Neural progenitor cell (in vitro differentiated cells): ENCODE measurements around the gene SNAI3. TPM values are rescaled to one million over a fixed set of nuclear protein-coding genes. Genes with fewer than 3 reads are reported as not detected.

Experiments used
- DNase-seq: peaks from one replicate; pipeline ENCODE4 v3.0.0-alpha.2; 2016; ENCODE audit warnings: low spot score
- H2AFZ ChIP-seq: fragments of 200-600 bp; sonication (generic); replicated peaks from 2 replicates; pipeline ENCODE4 v1.6.1; 2016; ENCODE audit warnings: antibody characterized with exemption
- H3F3A ChIP-seq: fragments of 200-600 bp; sonication (generic); 2 replicates; pipeline ENCODE4 v1.6.1; 2016; ENCODE audit warnings: antibody characterized with exemption, low read depth
- H3K27ac ChIP-seq: fragments of 200-600 bp; sonication (generic); 2 replicates; pipeline ENCODE4 v1.5.1; 2016; ENCODE audit warnings: mild to moderate bottlenecking
- H3K27me3 ChIP-seq: fragments of 200-600 bp; sonication (generic); 2 replicates; pipeline ENCODE4 v1.6.1; 2016; ENCODE audit warnings: mild to moderate bottlenecking, moderate library complexity
- H3K36me3 ChIP-seq: fragments of 200-600 bp; sonication (generic); 2 replicates; pipeline ENCODE4 v1.5.1; 2016
- H3K4me1 ChIP-seq: fragments of 200-600 bp; sonication (generic); 2 replicates; pipeline ENCODE4 v1.6.1; 2016; ENCODE audit warnings: mixed run types
- H3K4me2 ChIP-seq: fragments of 200-600 bp; sonication (generic); 2 replicates; pipeline ENCODE4 v1.6.1; 2016
- H3K4me3 ChIP-seq: fragments of 200-600 bp; sonication (generic); 2 replicates; pipeline ENCODE4 v1.5.1; 2016
- H3K79me2 ChIP-seq: fragments of 200-600 bp; sonication (generic); 2 replicates; pipeline ENCODE4 v1.6.1; 2016; ENCODE audit warnings: low read depth
- H3K9ac ChIP-seq: fragments of 200-600 bp; sonication (generic); 2 replicates; pipeline ENCODE4 v1.6.1; 2016
- H3K9me3 ChIP-seq: fragments of 200-600 bp; sonication (generic); 2 replicates; pipeline ENCODE4 v1.5.1; 2016; ENCODE audit warnings: low read depth
- H4K20me1 ChIP-seq: fragments of 200-600 bp; sonication (generic); 2 replicates; pipeline ENCODE4 v1.6.1; 2016; ENCODE audit warnings: low read depth
- H3K27ac Mint-ChIP-seq: 3 replicates; pipeline ENCODE4 v1.8.0; 2021; ENCODE audit warnings: mixed read lengths
- H3K27me3 Mint-ChIP-seq: 2 replicates; pipeline ENCODE4 v1.8.0; 2022; ENCODE audit warnings: low read depth, mild to moderate bottlenecking, inconsistent platforms, moderate library complexity, mixed read lengths; ENCODE audit not compliant: insufficient read depth
- H3K36me3 Mint-ChIP-seq: 3 replicates; pipeline ENCODE4 v1.8.0; 2021; ENCODE audit warnings: mixed read lengths
- H3K4me1 Mint-ChIP-seq: 3 replicates; pipeline ENCODE4 v1.8.0; 2021; ENCODE audit warnings: mixed read lengths
- H3K4me3 Mint-ChIP-seq: 3 replicates; pipeline ENCODE4 v1.8.0; 2021; ENCODE audit warnings: mild to moderate bottlenecking, moderate library complexity, mixed read lengths
- H3K9me3 Mint-ChIP-seq: 3 replicates; pipeline ENCODE4 v1.8.0; 2020; ENCODE audit warnings: mixed read lengths
- CTCF ChIP-seq: fragments of 200-600 bp; sonication (generic); IDR thresholded peaks from 2 replicates; pipeline ENCODE4 v1.5.1; 2017; ENCODE audit warnings: antibody characterized with exemption, mild to moderate bottlenecking
- EZH2 ChIP-seq: fragments of 200-600 bp; sonication (generic); IDR thresholded peaks from 2 replicates; pipeline ENCODE4 v1.6.1; 2017; ENCODE audit warnings: antibody characterized with exemption, mild to moderate bottlenecking, moderate library complexity
- EZH2phosphoT487 ChIP-seq: fragments of 200-600 bp; sonication (generic); IDR thresholded peaks from 2 replicates; pipeline ENCODE4 v1.6.1; 2017; ENCODE audit warnings: antibody characterized with exemption
- total RNA-seq: library from RNA; depleted of rRNA; stranded (reverse); fragments of >200 nt; gene quantifications from 2 replicates; pipeline ENCODE4 v1.2.3, GENCODE V29; 2015; ENCODE audit warnings: low replicate concordance

SNAI3 gene
- total RNA-seq, 1 donor from 2014 or later = not detected

- DNase-seq = no peak
- Histone ChIP-seq H3K27me3 (no peaks in the 10 kb centered on the region), H3F3A (peaks cover 13% of the 10 kb centered on the region), H3K9me3 (no peaks in the 10 kb centered on the region), H3K4me2 (no peak overlapping the region), H3K79me2 (no peaks in the 10 kb centered on the region), H3K4me1 (no peaks in the 10 kb centered on the region), H3K9ac (no peak overlapping the region), H3K27ac (no peak overlapping the region), H3K36me3 (no peaks in the 10 kb centered on the region), H2AFZ (no peak overlapping the region), H3K4me3 (no peak overlapping the region), H4K20me1 (no peaks in the 10 kb centered on the region)
- Mint-ChIP-seq H3K4me1 (peaks cover 2% of the 10 kb centered on the region), H3K36me3 (no peaks in the 10 kb centered on the region), H3K27ac (no peak overlapping the region), H3K27me3 (peaks cover 12% of the 10 kb centered on the region), H3K4me3 (no peak overlapping the region), H3K9me3 (no peaks in the 10 kb centered on the region)
- TF ChIP-seq CTCF (no peak), EZH2phosphoT487 (no peak), EZH2 (no peak)
These were observed 7.9 kb downstream of the SNAI3 start for GRCh38 chr16:88678224-88678979.

- Mint-ChIP-seq H3K4me1 (peaks cover 2% of the 10 kb centered on the region), H3K27me3 (peaks cover 10% of the 10 kb centered on the region), H3K9me3 (no peaks in the 10 kb centered on the region), H3K4me3 (no peak overlapping the region), H3K36me3 (no peaks in the 10 kb centered on the region), H3K27ac (no peak overlapping the region)
- Histone ChIP-seq H3F3A (peaks cover 13% of the 10 kb centered on the region), H3K9me3 (no peaks in the 10 kb centered on the region), H3K4me1 (no peaks in the 10 kb centered on the region), H3K79me2 (no peaks in the 10 kb centered on the region), H4K20me1 (no peaks in the 10 kb centered on the region), H3K4me2 (no peak overlapping the region), H3K4me3 (no peak overlapping the region), H3K9ac (no peak overlapping the region), H3K27me3 (no peaks in the 10 kb centered on the region), H3K27ac (no peak overlapping the region), H3K36me3 (no peaks in the 10 kb centered on the region), H2AFZ (no peak overlapping the region)
- DNase-seq = no peak
- TF ChIP-seq EZH2 = no peak
- TF ChIP-seq CTCF = no peak
- no peak for TF ChIP-seq EZH2phosphoT487
These were observed 8.6 kb downstream of the SNAI3 start for GRCh38 chr16:88677721-88678120.

- peaks cover 5% of the 10 kb centered on the region for H3K27me3 Mint-ChIP-seq
- no peak overlapping the region for H3K27ac Mint-ChIP-seq
- H3K9me3 ChIP-seq = no peaks in the 10 kb centered on the region
- no peak overlapping the region for H3K4me3 ChIP-seq
- H4K20me1 ChIP-seq = no peaks in the 10 kb centered on the region
- H3K4me1 ChIP-seq = no peaks in the 10 kb centered on the region
- no peak overlapping the region for H3K4me2 ChIP-seq
- DNase-seq = no peak
- no peak overlapping the region for H3K27ac ChIP-seq
- H3K79me2 ChIP-seq = no peaks in the 10 kb centered on the region
- no peak overlapping the region for H3K4me3 Mint-ChIP-seq
- H3K4me1 Mint-ChIP-seq = no peaks in the 10 kb centered on the region
- H3K36me3 Mint-ChIP-seq = no peaks in the 10 kb centered on the region
- no peak for TF ChIP-seq CTCF
- TF ChIP-seq EZH2phosphoT487 = no peak
- no peak for TF ChIP-seq EZH2
- H3K36me3 ChIP-seq = no peaks in the 10 kb centered on the region
- peaks cover 6% of the 10 kb centered on the region for H3F3A ChIP-seq
- no peaks in the 10 kb centered on the region for H3K9me3 Mint-ChIP-seq
- no peak overlapping the region for H3K9ac ChIP-seq
- H3K27me3 ChIP-seq = no peaks in the 10 kb centered on the region
- H2AFZ ChIP-seq = no peak overlapping the region
These were observed 9.6 kb downstream of the SNAI3 start for GRCh38 chr16:88676502-88677242.
